DND-41 (cell line): ENCODE results near the gene EXOC4.

Experiments used
- ATAC-seq: fragments of 200-7000 bp; cut with Tn5 transposase; 3 replicates; pipeline ENCODE4 v1.9.1; 2021; ENCODE audit warnings: low read depth; ENCODE audit not compliant: insufficient read depth
- DNase-seq: peaks from one replicate; pipeline ENCODE4 v3.0.0-alpha.2; 2020
- H2AFZ ChIP-seq: 2 replicates; pipeline ENCODE4 v1.6.0; 2012; ENCODE audit warnings: low read depth, low read length
- H3K27ac ChIP-seq: 2 replicates; pipeline ENCODE4 v1.5.1; 2012; ENCODE audit warnings: low read length, inconsistent platforms
- H3K27me3 ChIP-seq: fragments of 200-600 bp; sonication (generic); 2 replicates; pipeline ENCODE4 v1.6.0; 2012; ENCODE audit warnings: low read length, mild to moderate bottlenecking, inconsistent platforms; ENCODE audit not compliant: insufficient read depth, poor library complexity
- H3K36me3 ChIP-seq: 2 replicates; pipeline ENCODE4 v1.5.1; 2012; ENCODE audit warnings: low read length, inconsistent platforms; ENCODE audit not compliant: insufficient read depth
- H3K4me1 ChIP-seq: 2 replicates; pipeline ENCODE4 v1.5.1; 2012; ENCODE audit warnings: mild to moderate bottlenecking, low read length; ENCODE audit not compliant: insufficient read depth
- H3K4me2 ChIP-seq: 2 replicates; pipeline ENCODE4 v1.6.0; 2012; ENCODE audit warnings: mild to moderate bottlenecking, moderate library complexity, low read length, inconsistent platforms; ENCODE audit not compliant: insufficient read depth
- H3K4me3 ChIP-seq, 2 experiments: fragments of 200-600 bp in 1 of 2; shearing (Covaris generic) in 1 of 2; 2 replicates each; pipeline ENCODE4 v1.5.1; 2012 to 2016; ENCODE audit warnings: inconsistent platforms in 2 of 2, low read length in 2 of 2, mild to moderate bottlenecking in 2 of 2, low read depth in 1 of 2, moderate library complexity in 1 of 2
- H3K79me2 ChIP-seq: 2 replicates; pipeline ENCODE4 v1.6.0; 2012; ENCODE audit warnings: low read length, inconsistent platforms; ENCODE audit not compliant: insufficient read depth
- H3K9ac ChIP-seq: 2 replicates; pipeline ENCODE4 v1.6.0; 2012; ENCODE audit warnings: low read depth, mild to moderate bottlenecking, inconsistent platforms, low read length, moderate library complexity
- H3K9me3 ChIP-seq: 2 replicates; pipeline ENCODE4 v1.5.1; 2012; ENCODE audit warnings: low read length, moderate library complexity, mild to moderate bottlenecking, inconsistent platforms; ENCODE audit not compliant: insufficient read depth, severe bottlenecking
- H4K20me1 ChIP-seq: 2 replicates; pipeline ENCODE4 v1.6.0; 2012; ENCODE audit warnings: low read length; ENCODE audit not compliant: insufficient read depth
- CTCF ChIP-seq: IDR thresholded peaks from 2 replicates; pipeline ENCODE4 v1.5.1; 2012; ENCODE audit warnings: borderline replicate concordance, low read length, moderate library complexity, mild to moderate bottlenecking; ENCODE audit not compliant: poor library complexity, severe bottlenecking; ENCODE audit errors: extremely low read depth
- EZH2 ChIP-seq: IDR thresholded peaks from 3 replicates; pipeline ENCODE4 v1.6.1; 2012; ENCODE audit warnings: borderline replicate concordance, low read depth, mild to moderate bottlenecking, moderate library complexity, low read length, inconsistent platforms; ENCODE audit not compliant: severe bottlenecking

EXOC4 gene

GRCh38 chr7:133514551-133514950 lies 261.7 kb downstream of the EXOC4 start:
- DNase-seq (no peak), ATAC-seq (no peak)
- Histone ChIP-seq H2AFZ (no peak overlapping the region), H4K20me1 (no peaks in the 10 kb centered on the region), H3K4me2 (no peak overlapping the region), H3K79me2 (no peaks in the 10 kb centered on the region), H3K27ac (no peak overlapping the region), H3K36me3 (no peaks in the 10 kb centered on the region), H3K9ac (no peak overlapping the region), H3K9me3 (no peaks in the 10 kb centered on the region), H3K27me3 (no peaks in the 10 kb centered on the region), H3K4me3 (no peak overlapping the region), H3K4me1 (no peaks in the 10 kb centered on the region)
- no peak for TF ChIP-seq EZH2
- no peak for TF ChIP-seq CTCF

- Histone ChIP-seq H2AFZ (no peak overlapping the region), H3K79me2 (no peaks in the 10 kb centered on the region), H3K9me3 (peaks cover under 1% of the 10 kb centered on the region), H3K9ac (no peak overlapping the region), H3K4me1 (no peaks in the 10 kb centered on the region), H3K27me3 (no peaks in the 10 kb centered on the region), H4K20me1 (no peaks in the 10 kb centered on the region), H3K4me3 (no peak overlapping the region), H3K4me2 (no peak overlapping the region), H3K27ac (no peak overlapping the region), H3K36me3 (no peaks in the 10 kb centered on the region)
- TF ChIP-seq EZH2 (no peak), CTCF (no peak)
- no peak for DNase-seq
- no peak for ATAC-seq
These were observed 264.9 kb downstream of the EXOC4 start for GRCh38 chr7:133517766-133518165.

- H3K79me2 ChIP-seq, result no peaks in the 10 kb centered on the region
- no peak overlapping the region for H3K4me2 ChIP-seq
- H3K4me3 ChIP-seq, result no peak overlapping the region
- no peak overlapping the region for H2AFZ ChIP-seq
- H4K20me1 ChIP-seq, result no peaks in the 10 kb centered on the region
- H3K27ac ChIP-seq, result no peak overlapping the region
- ATAC-seq, result no peak
- no peaks in the 10 kb centered on the region for H3K4me1 ChIP-seq
- TF ChIP-seq EZH2 (no peak), CTCF (no peak)
- H3K9ac ChIP-seq, result no peak overlapping the region
- no peaks in the 10 kb centered on the region for H3K36me3 ChIP-seq
- DNase-seq, result no peak
- peaks cover 3% of the 10 kb centered on the region for H3K9me3 ChIP-seq
- H3K27me3 ChIP-seq, result no peaks in the 10 kb centered on the region
These were observed 265.8 kb downstream of the EXOC4 start for GRCh38 chr7:133518718-133519117.

- Histone ChIP-seq H3K36me3 (no peaks in the 10 kb centered on the region), H2AFZ (no peak overlapping the region), H3K9ac (no peak overlapping the region), H3K4me2 (no peak overlapping the region), H3K4me1 (peaks cover 7% of the 10 kb centered on the region), H3K27me3 (no peaks in the 10 kb centered on the region), H3K27ac (no peak overlapping the region), H4K20me1 (no peaks in the 10 kb centered on the region), H3K79me2 (no peaks in the 10 kb centered on the region), H3K9me3 (peaks cover 3% of the 10 kb centered on the region), H3K4me3 (no peak overlapping the region)
- no peak for TF ChIP-seq EZH2
- no peak for TF ChIP-seq CTCF
- ATAC-seq (no peak), DNase-seq (no peak)
These were observed 267.4 kb downstream of the EXOC4 start for GRCh38 chr7:133520248-133520647.
